MCF 10A (cell line): ENCODE measurements around the gene NR3C1. TPM values are rescaled to one million over a fixed set of nuclear protein-coding genes. Genes with fewer than 3 reads are reported as not detected.
A peak's percentile ranks its signal among the peaks of the same experiment; 100 is the strongest.

Source experiments
- BruUV-seq: library from RNA; stranded (reverse); fragments of 400-500 nt; replicated peaks from 2 replicates; lab custom pipeline; 2021; lab: Mats Ljungman, UMichigan
- CTCF ChIA-PET: fragments of 300-600 bp; sonication (Branson Sonifier 250); formaldehyde crosslinking; extraction: SDS; loops from one replicate; lab custom pipeline; 2021; ENCODE audit warnings: antibody characterized with exemption, inconsistent platforms; lab: Yijun Ruan, JAX
- POLR2A ChIA-PET: fragments of 300-600, 350-650 bp; sonication (Branson Sonifier 250); formaldehyde crosslinking; extraction: SDS; loops from one replicate; lab custom pipeline; 2020; ENCODE audit warnings: antibody characterized with exemption, inconsistent platforms; lab: Yijun Ruan, JAX
- DNase-seq: peaks from one replicate; pipeline ENCODE4 v3.0.0-alpha.2; 2018; ENCODE audit not compliant: unreplicated experiment
- H3K27ac Mint-ChIP-seq: one replicate; pipeline ENCODE4 v1.8.0; 2022; ENCODE audit warnings: mild to moderate bottlenecking, low read depth, mixed read lengths; ENCODE audit not compliant: unreplicated experiment
- H3K27me3 Mint-ChIP-seq: one replicate; pipeline ENCODE4 v1.8.0; 2022; ENCODE audit warnings: mixed read lengths; ENCODE audit not compliant: insufficient read depth, unreplicated experiment
- H3K36me3 Mint-ChIP-seq: one replicate; pipeline ENCODE4 v1.8.0; 2022; ENCODE audit warnings: mild to moderate bottlenecking, moderate library complexity, mixed read lengths; ENCODE audit not compliant: insufficient read depth, unreplicated experiment
- H3K4me1 Mint-ChIP-seq: one replicate; pipeline ENCODE4 v1.8.0; 2022; ENCODE audit warnings: mixed read lengths; ENCODE audit not compliant: insufficient read depth, unreplicated experiment
- H3K4me3 Mint-ChIP-seq: one replicate; pipeline ENCODE4 v1.8.0; 2022; ENCODE audit warnings: mild to moderate bottlenecking, moderate library complexity, mixed read lengths; ENCODE audit not compliant: unreplicated experiment
- H3K9me3 Mint-ChIP-seq: one replicate; pipeline ENCODE4 v1.8.0; 2022; ENCODE audit warnings: mixed read lengths; ENCODE audit not compliant: unreplicated experiment
- CTCF ChIP-seq: fragments of 200-600 bp; IDR thresholded peaks from one replicate; pipeline ENCODE4 v1.8.0; 2022; ENCODE audit warnings: antibody characterized with exemption, mild to moderate bottlenecking; ENCODE audit not compliant: unreplicated experiment
- intact Hi-C: fragments of 100-400 bp; cut with micrococcal nuclease; formaldehyde crosslinking; loops from 2 replicates; pipeline ENCODE4 v1.14.1; 2022
- total RNA-seq: library from RNA; stranded (reverse); gene quantifications from 2 replicates; pipeline ENCODE4 v1.2.3, GENCODE V29; 2022

NR3C1 gene
- total RNA-seq, 1 experiment from 2014 or later = 92.9 TPM

- H3K27ac Mint-ChIP-seq = peak overlapping the region; percentile 71
- BruUV-seq = no TSS peak
- H3K27me3 Mint-ChIP-seq = no peaks in the 10 kb centered on the region
- intact Hi-C loops = loop anchor here (10.0 kb wide), 1 partner anchor 322 kb away; no protein-coding TSS in a partner anchor
- peaks cover 61% of the 10 kb centered on the region for H3K4me1 Mint-ChIP-seq
- ChIA-PET POLR2A (interaction anchor here (0.7 to 4.0 kb wide), 8 partner anchors 47 to 249 kb away, joined by 4 to 94 read pairs (median 10); partner anchors contain the start of gene NR3C1), CTCF (interaction anchor here (0.6 kb wide), 1 partner anchor 710 kb away, joined by 3 read pairs; no protein-coding TSS in a partner anchor)
- no peaks in the 10 kb centered on the region for H3K36me3 Mint-ChIP-seq
- no peak overlapping the region for H3K4me3 Mint-ChIP-seq
- TF ChIP-seq CTCF = no peak
- H3K9me3 Mint-ChIP-seq = peaks cover 8% of the 10 kb centered on the region
- DNase-seq = no peak
These were observed 156.2 kb downstream of the NR3C1 start for GRCh38 chr5:143247134-143247815.

- Mint-ChIP-seq H3K27ac (peak overlapping the region; percentile 84), H3K9me3 (peaks cover 8% of the 10 kb centered on the region), H3K27me3 (no peaks in the 10 kb centered on the region), H3K4me1 (peaks cover 67% of the 10 kb centered on the region), H3K4me3 (peak overlapping the region; percentile 54), H3K36me3 (no peaks in the 10 kb centered on the region)
- DNase-seq = peak; percentile 99
- BruUV-seq = no TSS peak
- CTCF ChIA-PET = interaction anchor here (0.6 to 1.7 kb wide), 7 partner anchors 40 to 721 kb away, joined by 3 to 5 read pairs (median 4); no protein-coding TSS in a partner anchor
- intact Hi-C loops = loop anchor here (10.0 kb wide), 1 partner anchor 321 kb away; no protein-coding TSS in a partner anchor
- TF ChIP-seq CTCF = no peak
- POLR2A ChIA-PET = interaction anchor here (0.6 to 4.0 kb wide), 27 partner anchors 10 to 250 kb away, joined by 3 to 94 read pairs (median 5); partner anchors contain the start of gene NR3C1
These were observed 157.4 kb downstream of the NR3C1 start for GRCh38 chr5:143245929-143246561.

- POLR2A ChIA-PET = interaction anchor here (0.6 to 4.0 kb wide), 31 partner anchors 10 to 252 kb away, joined by 3 to 94 read pairs (median 5); partner anchors contain the start of gene NR3C1
- Mint-ChIP-seq H3K9me3 (peaks cover 8% of the 10 kb centered on the region), H3K27me3 (no peaks in the 10 kb centered on the region), H3K36me3 (no peaks in the 10 kb centered on the region), H3K27ac (peak overlapping the region; percentile 84), H3K4me3 (peak overlapping the region; percentile 54), H3K4me1 (peaks cover 67% of the 10 kb centered on the region)
- intact Hi-C loops = loop anchor here (1.0 to 10.0 kb wide), 9 partner anchors 17 to 320 kb away; partner anchors contain the start of gene NR3C1
- peak; percentile 73 for DNase-seq
- TF ChIP-seq CTCF = no peak
- CTCF ChIA-PET = interaction anchor here (0.6 to 1.7 kb wide), 11 partner anchors 20 to 580 kb away, joined by 3 to 5 read pairs (median 3); no protein-coding TSS in a partner anchor
- BruUV-seq = no TSS peak
These were observed 158.5 kb downstream of the NR3C1 start for GRCh38 chr5:143244990-143245389.
